HG02973 (cell line): ENCODE data around the gene MTMR4.
"Not testable (repeated sequence)": the region's sequence is repeated elsewhere in the genome, so short reads cannot be mapped to it uniquely, and the experiment has no call there.

Experiments
- ATAC-seq: cut with Tn5 transposase; IDR thresholded peaks from one replicate; pipeline ENCODE4 v1.9.1; 2021; ENCODE audit warnings: moderate library complexity; ENCODE audit not compliant: unreplicated experiment

MTMR4 gene

GRCh38 chr17:58513965-58514769 is at the start of gene MTMR4:
MTMR4 (minus strand) TSS chr17:58514638; CDS start chr17:58514407, 231 bp downstream.
- peak; percentile 18 for ATAC-seq

- no peak for ATAC-seq
Measured at GRCh38 chr17:58560511-58560910, 46.1 kb upstream of the MTMR4 start.

GRCh38 chr17:58557981-58558380 is 43.5 kb upstream of the MTMR4 start:
- ATAC-seq = no peak

GRCh38 chr17:58556833-58557250 is 42.4 kb upstream of the MTMR4 start:
- no peak for ATAC-seq

- not testable (repeated sequence) for ATAC-seq
Measured at GRCh38 chr17:58555109-58555508, 40.7 kb upstream of the MTMR4 start.

GRCh38 chr17:58541249-58541648 is 26.8 kb upstream of the MTMR4 start:
- no peak for ATAC-seq

GRCh38 chr17:58539698-58540097 is 25.3 kb upstream of the MTMR4 start:
- ATAC-seq = no peak

GRCh38 chr17:58538811-58539409 is 24.5 kb upstream of the MTMR4 start:
- no peak for ATAC-seq

GRCh38 chr17:58537266-58537665 is 22.8 kb upstream of the MTMR4 start:
- ATAC-seq = no peak

GRCh38 chr17:58536542-58536941 is 22.1 kb upstream of the MTMR4 start:
- no peak for ATAC-seq

GRCh38 chr17:58535431-58535830 is 21.0 kb upstream of the MTMR4 start:
- ATAC-seq = no peak

- no peak for ATAC-seq
Measured at GRCh38 chr17:58534901-58535421, 20.5 kb upstream of the MTMR4 start.

GRCh38 chr17:58534331-58534730 is 19.9 kb upstream of the MTMR4 start:
- ATAC-seq = no peak

GRCh38 chr17:58533616-58534188 is 19.3 kb upstream of the MTMR4 start:
- no peak for ATAC-seq

- no peak for ATAC-seq
Measured at GRCh38 chr17:58532555-58532951, 18.1 kb upstream of the MTMR4 start.

- ATAC-seq = peak; percentile 54
Measured at GRCh38 chr17:58531661-58532554, 17.5 kb upstream of the MTMR4 start.

GRCh38 chr17:58531122-58531521 is 16.7 kb upstream of the MTMR4 start:
- ATAC-seq = no peak

- no peak for ATAC-seq
Measured at GRCh38 chr17:58530655-58531054, 16.2 kb upstream of the MTMR4 start.

- no peak for ATAC-seq
Measured at GRCh38 chr17:58529275-58529674, 14.8 kb upstream of the MTMR4 start.

- no peak for ATAC-seq
Measured at GRCh38 chr17:58528443-58528842, 14.0 kb upstream of the MTMR4 start.

- ATAC-seq = no peak
Measured at GRCh38 chr17:58527949-58528348, 13.5 kb upstream of the MTMR4 start.
